ENCODE data around the gene LSAMP.

- no peak for TF ChIP-seq CTCF (IDR thresholded peaks at IDR 0.05)
- TF ChIP-seq POLR2A (IDR thresholded peaks at IDR 0.05): no peak
Observed at GRCh38 chr3:116247605-116248004, 197.7 kb downstream of the LSAMP start.
